GM23338 (cell line): Measurements from ENCODE around the gene GNA15.

Experiments
- EZH2 ChIP-seq: fragments of 200-600 bp; sonication (generic); IDR thresholded peaks from one replicate; pipeline ENCODE4 v1.8.0; 2017; ENCODE audit warnings: antibody characterized with exemption, mild to moderate bottlenecking, low read depth; ENCODE audit not compliant: unreplicated experiment
- EZH2phosphoT487 ChIP-seq: fragments of 200-600 bp; sonication (generic); IDR thresholded peaks from one replicate; pipeline ENCODE4 v1.8.1; 2018; ENCODE audit warnings: antibody characterized with exemption; ENCODE audit not compliant: unreplicated experiment
- POLR2AphosphoS5 ChIP-seq: IDR thresholded peaks from 2 replicates; pipeline ENCODE4 v1.6.1; 2016; ENCODE audit warnings: antibody characterized with exemption, low read depth
- TF ChIP-seq, protein P1 (sequence below), 2 experiments: fragments of 200-600 bp in 1 of 2; sonication (generic) in 1 of 2; conservative IDR thresholded peaks; 2 replicates each; pipeline versions ENCODE4 v1.5.1 to v1.6.1; 2016 to 2017; ENCODE audit warnings: antibody characterized with exemption in 2 of 2, low read depth in 2 of 2, mild to moderate bottlenecking in 2 of 2, moderate library complexity in 1 of 2
- TF ChIP-seq, protein P2 (sequence below): IDR thresholded peaks from one replicate; pipeline ENCODE4 v1.6.1; 2018; ENCODE audit warnings: antibody characterized with exemption; ENCODE audit not compliant: unreplicated experiment

DNA sequence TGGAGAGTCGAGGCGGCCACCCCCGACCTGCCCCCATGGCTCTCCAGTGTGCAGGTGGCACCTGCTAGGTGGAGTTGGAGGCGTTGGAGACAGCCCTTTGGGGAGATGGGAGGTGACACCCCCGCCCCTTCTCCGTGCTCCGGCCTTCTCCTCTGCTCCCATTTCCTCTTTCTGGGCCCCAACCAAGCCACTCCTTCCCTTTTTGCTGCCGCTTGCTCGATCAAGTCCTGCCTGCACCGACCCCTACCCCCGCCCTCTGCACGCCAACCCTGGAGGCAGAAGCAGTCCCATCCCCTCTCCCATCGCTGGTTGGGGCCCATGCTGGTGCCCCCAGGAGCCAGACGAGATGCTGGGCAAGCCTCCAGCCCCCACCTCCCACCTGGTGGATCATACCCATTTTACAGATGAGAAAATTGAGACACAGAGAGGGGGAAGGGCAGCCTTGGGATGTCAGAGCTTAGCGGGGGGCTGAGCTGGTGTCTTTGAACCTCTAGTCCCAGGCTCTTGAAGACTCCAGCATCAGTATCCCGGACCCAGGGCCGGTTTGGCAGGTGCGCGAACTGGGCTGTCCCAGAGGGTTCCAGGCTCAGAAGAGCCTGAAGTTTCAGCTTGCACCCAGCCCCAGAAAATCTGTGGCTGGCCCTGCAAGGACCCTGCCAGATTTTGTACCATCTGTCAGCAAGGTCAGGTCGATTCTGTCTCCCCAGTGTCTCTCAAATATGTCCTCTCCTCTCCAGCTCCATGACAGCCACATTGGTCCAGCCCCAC lies 10.3 kb downstream of the GNA15 start:
- TF ChIP-seq, protein P1, sequence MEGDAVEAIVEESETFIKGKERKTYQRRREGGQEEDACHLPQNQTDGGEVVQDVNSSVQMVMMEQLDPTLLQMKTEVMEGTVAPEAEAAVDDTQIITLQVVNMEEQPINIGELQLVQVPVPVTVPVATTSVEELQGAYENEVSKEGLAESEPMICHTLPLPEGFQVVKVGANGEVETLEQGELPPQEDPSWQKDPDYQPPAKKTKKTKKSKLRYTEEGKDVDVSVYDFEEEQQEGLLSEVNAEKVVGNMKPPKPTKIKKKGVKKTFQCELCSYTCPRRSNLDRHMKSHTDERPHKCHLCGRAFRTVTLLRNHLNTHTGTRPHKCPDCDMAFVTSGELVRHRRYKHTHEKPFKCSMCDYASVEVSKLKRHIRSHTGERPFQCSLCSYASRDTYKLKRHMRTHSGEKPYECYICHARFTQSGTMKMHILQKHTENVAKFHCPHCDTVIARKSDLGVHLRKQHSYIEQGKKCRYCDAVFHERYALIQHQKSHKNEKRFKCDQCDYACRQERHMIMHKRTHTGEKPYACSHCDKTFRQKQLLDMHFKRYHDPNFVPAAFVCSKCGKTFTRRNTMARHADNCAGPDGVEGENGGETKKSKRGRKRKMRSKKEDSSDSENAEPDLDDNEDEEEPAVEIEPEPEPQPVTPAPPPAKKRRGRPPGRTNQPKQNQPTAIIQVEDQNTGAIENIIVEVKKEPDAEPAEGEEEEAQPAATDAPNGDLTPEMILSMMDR (conservative IDR thresholded peaks at IDR 0.05; ENCODE audit: low read depth in 2 of 2) = no peak
- no peak for TF ChIP-seq EZH2phosphoT487
- TF ChIP-seq, protein P2, sequence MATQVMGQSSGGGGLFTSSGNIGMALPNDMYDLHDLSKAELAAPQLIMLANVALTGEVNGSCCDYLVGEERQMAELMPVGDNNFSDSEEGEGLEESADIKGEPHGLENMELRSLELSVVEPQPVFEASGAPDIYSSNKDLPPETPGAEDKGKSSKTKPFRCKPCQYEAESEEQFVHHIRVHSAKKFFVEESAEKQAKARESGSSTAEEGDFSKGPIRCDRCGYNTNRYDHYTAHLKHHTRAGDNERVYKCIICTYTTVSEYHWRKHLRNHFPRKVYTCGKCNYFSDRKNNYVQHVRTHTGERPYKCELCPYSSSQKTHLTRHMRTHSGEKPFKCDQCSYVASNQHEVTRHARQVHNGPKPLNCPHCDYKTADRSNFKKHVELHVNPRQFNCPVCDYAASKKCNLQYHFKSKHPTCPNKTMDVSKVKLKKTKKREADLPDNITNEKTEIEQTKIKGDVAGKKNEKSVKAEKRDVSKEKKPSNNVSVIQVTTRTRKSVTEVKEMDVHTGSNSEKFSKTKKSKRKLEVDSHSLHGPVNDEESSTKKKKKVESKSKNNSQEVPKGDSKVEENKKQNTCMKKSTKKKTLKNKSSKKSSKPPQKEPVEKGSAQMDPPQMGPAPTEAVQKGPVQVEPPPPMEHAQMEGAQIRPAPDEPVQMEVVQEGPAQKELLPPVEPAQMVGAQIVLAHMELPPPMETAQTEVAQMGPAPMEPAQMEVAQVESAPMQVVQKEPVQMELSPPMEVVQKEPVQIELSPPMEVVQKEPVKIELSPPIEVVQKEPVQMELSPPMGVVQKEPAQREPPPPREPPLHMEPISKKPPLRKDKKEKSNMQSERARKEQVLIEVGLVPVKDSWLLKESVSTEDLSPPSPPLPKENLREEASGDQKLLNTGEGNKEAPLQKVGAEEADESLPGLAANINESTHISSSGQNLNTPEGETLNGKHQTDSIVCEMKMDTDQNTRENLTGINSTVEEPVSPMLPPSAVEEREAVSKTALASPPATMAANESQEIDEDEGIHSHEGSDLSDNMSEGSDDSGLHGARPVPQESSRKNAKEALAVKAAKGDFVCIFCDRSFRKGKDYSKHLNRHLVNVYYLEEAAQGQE = no peak
- no peak for TF ChIP-seq POLR2AphosphoS5
- no peak for TF ChIP-seq EZH2
